HFFc6 (cell line): ENCODE data around the gene FBXO10. TPM values are rescaled to one million over a fixed set of nuclear protein-coding genes. Genes with fewer than 3 reads are reported as not detected.
A peak's percentile ranks its signal among the peaks of the same experiment; 100 is the strongest.

ENCODE experiments used
- DNase-seq: peaks from one replicate; pipeline ENCODE4 v3.0.0-alpha.2; 2018
- H3K27ac Mint-ChIP-seq: 2 replicates; pipeline ENCODE4 v1.8.0; 2020; ENCODE audit warnings: mild to moderate bottlenecking, mixed read lengths
- H3K27me3 Mint-ChIP-seq: 2 replicates; pipeline ENCODE4 v1.8.0; 2021; ENCODE audit warnings: mild to moderate bottlenecking, moderate library complexity, mixed read lengths; ENCODE audit not compliant: insufficient read depth
- H3K36me3 Mint-ChIP-seq: 2 replicates; pipeline ENCODE4 v1.8.0; 2021; ENCODE audit warnings: low read depth, mixed read lengths
- H3K4me1 Mint-ChIP-seq: 2 replicates; pipeline ENCODE4 v1.8.0; 2020; ENCODE audit warnings: low read depth, mixed read lengths
- H3K4me3 Mint-ChIP-seq: 2 replicates; pipeline ENCODE4 v1.8.0; 2020; ENCODE audit warnings: mild to moderate bottlenecking, moderate library complexity, mixed read lengths
- H3K9me3 Mint-ChIP-seq: 2 replicates; pipeline ENCODE4 v1.8.0; 2020; ENCODE audit warnings: mild to moderate bottlenecking, mixed read lengths
- total RNA-seq, 6 experiments: library from RNA; stranded (reverse); fragmentation: NEBNext Ultra II Directional; extraction: Animal tissue kit (Norgen Biotek cat#: 25700); gene quantifications; 2 replicates in 1 of 6; 3 replicates in 5 of 6; pipeline ENCODE4 v1.2.3, GENCODE V29; 2021
- TF ChIP-seq, protein P1 (sequence below): fragments of 200-600 bp; sonication (generic); IDR thresholded peaks from 2 replicates; pipeline ENCODE4 v1.5.0; 2021; ENCODE audit warnings: antibody characterized with exemption, mild to moderate bottlenecking

Gene FBXO10
- total RNA-seq, 6 experiments from 2014 or later = 6.0 to 8.9 (median 7.0) TPM

DNA sequence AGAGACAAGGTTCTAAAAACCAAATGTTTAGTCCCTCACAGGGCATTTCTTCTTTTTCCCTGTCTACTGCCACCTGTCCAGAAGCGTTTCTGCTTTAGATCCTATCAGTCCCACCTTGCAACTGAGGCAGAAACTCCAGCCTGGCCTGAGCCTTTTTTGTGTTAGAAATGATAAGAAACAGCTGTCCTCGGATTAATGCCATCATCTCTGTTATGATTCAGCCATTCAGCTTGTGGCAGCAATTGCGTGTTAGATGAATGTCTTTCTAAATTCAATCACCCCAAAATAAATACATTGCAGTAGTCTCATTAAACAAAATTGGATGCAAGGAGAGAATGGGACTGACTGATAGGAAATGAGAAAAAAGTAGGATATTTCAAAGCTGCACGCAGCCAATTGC is 46.3 kb upstream of the FBXO10 start:
- Mint-ChIP-seq H3K9me3 (no peaks in the 10 kb centered on the region), H3K27me3 (peaks cover 3% of the 10 kb centered on the region; the same call in 1 of the 2 replicates), H3K4me1 (peaks cover 59% of the 10 kb centered on the region), H3K4me3 (no peak overlapping the region; the same call in 1 of the 2 replicates), H3K36me3 (no peaks in the 10 kb centered on the region), H3K27ac (peak overlapping the region; percentile 13; the same call in 1 of the 2 replicates)
- peak; percentile 13 for DNase-seq
- TF ChIP-seq, protein P1, sequence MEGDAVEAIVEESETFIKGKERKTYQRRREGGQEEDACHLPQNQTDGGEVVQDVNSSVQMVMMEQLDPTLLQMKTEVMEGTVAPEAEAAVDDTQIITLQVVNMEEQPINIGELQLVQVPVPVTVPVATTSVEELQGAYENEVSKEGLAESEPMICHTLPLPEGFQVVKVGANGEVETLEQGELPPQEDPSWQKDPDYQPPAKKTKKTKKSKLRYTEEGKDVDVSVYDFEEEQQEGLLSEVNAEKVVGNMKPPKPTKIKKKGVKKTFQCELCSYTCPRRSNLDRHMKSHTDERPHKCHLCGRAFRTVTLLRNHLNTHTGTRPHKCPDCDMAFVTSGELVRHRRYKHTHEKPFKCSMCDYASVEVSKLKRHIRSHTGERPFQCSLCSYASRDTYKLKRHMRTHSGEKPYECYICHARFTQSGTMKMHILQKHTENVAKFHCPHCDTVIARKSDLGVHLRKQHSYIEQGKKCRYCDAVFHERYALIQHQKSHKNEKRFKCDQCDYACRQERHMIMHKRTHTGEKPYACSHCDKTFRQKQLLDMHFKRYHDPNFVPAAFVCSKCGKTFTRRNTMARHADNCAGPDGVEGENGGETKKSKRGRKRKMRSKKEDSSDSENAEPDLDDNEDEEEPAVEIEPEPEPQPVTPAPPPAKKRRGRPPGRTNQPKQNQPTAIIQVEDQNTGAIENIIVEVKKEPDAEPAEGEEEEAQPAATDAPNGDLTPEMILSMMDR = no peak

DNA sequence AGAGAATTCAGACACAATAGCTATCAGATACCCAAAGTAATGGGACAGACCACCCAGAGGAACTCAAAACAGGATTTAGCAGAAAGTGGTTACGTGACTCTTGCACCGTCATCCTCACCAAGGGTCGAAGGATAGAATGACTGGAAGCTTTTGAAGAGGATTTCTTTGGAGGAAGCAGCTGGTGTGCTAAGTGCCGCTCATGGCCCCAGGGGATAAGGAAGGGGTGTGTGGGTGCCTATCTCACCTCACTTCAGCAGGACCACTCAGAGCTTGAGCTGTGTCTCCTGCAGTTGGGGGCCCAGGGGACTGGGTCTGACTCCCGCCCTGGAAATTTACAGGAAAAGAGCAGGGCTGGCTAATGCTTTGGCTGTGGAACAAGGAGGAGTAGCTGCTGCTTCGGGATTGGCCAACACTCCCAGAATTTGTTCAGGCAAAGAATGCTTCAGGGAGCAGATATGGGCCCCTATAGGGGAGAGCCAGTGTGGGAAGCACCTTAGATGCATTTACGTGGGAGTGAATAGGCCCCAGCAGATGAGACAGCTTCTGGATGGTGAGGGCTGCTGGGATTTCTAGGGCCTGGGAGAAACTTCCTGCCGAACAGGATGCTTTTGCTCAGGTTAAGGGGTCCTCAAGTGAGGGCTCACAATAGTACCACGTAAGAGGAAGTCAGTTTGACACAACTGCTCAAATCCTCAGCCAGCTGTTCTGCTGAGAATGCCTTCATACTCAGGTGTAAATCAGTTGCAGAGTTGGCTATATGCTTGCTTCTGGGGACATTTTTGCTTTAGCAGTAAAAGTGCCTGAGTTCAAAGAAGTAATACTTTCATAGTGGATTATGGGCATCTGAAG is 45.3 kb upstream of the FBXO10 start:
- Mint-ChIP-seq H3K4me1 (peaks cover 69% of the 10 kb centered on the region), H3K36me3 (no peaks in the 10 kb centered on the region), H3K9me3 (no peaks in the 10 kb centered on the region), H3K4me3 (no peak overlapping the region), H3K27me3 (peaks cover 3% of the 10 kb centered on the region; the same call in 1 of the 2 replicates), H3K27ac (no peak overlapping the region)
- TF ChIP-seq, protein P1 = no peak
- no peak for DNase-seq

DNA sequence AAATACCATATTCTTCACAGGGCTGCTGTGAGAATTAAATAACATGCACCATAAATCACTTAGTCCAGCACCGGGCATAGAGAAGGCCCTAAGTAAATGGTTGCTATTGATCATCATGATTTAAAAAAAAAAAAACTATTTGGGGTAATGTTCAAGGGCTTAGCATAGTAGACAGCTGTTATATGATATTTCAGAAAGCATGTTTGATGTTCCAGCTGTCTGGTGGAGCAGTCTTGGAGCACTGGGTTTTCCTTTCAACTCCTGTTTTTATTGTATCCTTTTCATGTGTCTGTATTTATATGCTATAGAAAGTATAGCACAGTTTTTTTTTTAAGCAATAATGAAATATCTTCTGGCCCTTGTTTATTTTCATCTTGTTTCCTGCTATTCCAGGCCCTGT is 44.2 kb upstream of the FBXO10 start:
- H3K27ac Mint-ChIP-seq = no peak overlapping the region
- no peak overlapping the region for H3K4me3 Mint-ChIP-seq
- peaks cover 69% of the 10 kb centered on the region for H3K4me1 Mint-ChIP-seq
- H3K27me3 Mint-ChIP-seq = peaks cover 3% of the 10 kb centered on the region; the same call in 1 of the 2 replicates
- no peaks in the 10 kb centered on the region for H3K9me3 Mint-ChIP-seq
- no peaks in the 10 kb centered on the region for H3K36me3 Mint-ChIP-seq
- DNase-seq = no peak
- TF ChIP-seq, protein P1 = no peak

DNA sequence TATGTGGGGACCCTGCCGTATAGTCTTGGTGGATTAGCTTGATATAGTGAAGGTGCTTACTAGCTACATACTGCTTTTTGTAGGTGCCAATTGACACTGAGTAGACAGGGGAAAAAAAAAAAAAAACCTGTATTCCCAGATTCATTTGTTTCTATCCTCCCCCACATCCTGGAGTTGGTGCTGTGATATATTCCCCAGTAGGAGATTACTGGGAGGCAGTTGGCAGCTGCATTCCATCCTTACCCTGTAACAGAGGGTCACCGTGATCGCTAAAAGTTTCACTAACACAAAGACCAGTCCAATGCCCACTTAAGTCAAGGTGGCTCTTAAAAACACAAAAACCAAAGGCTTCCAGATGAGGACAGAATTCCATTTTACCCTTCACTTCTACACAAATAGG is 43.6 kb upstream of the FBXO10 start:
- Mint-ChIP-seq H3K27me3 (peaks cover 3% of the 10 kb centered on the region; the same call in 1 of the 2 replicates), H3K9me3 (no peaks in the 10 kb centered on the region), H3K4me3 (no peak overlapping the region), H3K36me3 (no peaks in the 10 kb centered on the region), H3K27ac (peak overlapping the region; percentile 96; the same call in 1 of the 2 replicates), H3K4me1 (peaks cover 69% of the 10 kb centered on the region)
- DNase-seq = no peak
- TF ChIP-seq, protein P1 = no peak

DNA sequence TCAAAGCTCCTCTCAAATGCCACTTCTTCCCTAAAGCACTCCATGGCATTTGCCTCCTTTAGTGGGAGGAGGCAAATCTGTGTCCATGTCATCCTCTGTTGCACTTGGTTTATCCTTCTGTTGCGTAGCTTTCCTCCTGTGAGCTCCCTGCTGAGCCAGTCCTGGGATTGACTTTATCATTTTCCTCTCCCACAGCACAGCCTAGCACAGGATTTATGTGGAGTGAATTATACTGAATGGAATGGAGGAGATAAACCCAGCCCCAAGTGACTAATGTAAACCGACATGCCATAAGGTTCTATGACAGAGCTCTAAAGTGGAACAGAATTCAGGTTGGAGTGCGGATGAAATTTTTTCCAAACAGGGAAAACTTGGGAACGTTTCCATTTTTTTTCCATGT is 42.6 kb upstream of the FBXO10 start:
- H3K4me1 Mint-ChIP-seq = peaks cover 69% of the 10 kb centered on the region
- DNase-seq = peak; percentile 90

More for the DNA sequence above, 42.6 kb upstream of the FBXO10 start:
- TF ChIP-seq, protein P1 = no peak
- Mint-ChIP-seq H3K9me3 (no peaks in the 10 kb centered on the region), H3K27ac (peak overlapping the region; percentile 96), H3K27me3 (peaks cover 3% of the 10 kb centered on the region; the same call in 1 of the 2 replicates), H3K36me3 (no peaks in the 10 kb centered on the region), H3K4me3 (peak overlapping the region; percentile 85)
